Sigmoid colon (tissue), 7 donors: ENCODE measurements around the gene GRPEL1. TPM values are rescaled to one million over a fixed set of nuclear protein-coding genes. Genes with fewer than 3 reads are reported as not detected.
A peak's percentile ranks its signal among the peaks of the same experiment; 100 is the strongest.

ENCODE experiments used
- DNase-seq: peaks from one replicate; pipeline ENCODE4 v3.0.0-alpha.2; 2019
- H3K27ac ChIP-seq, 4 donors: fragments of 200-600 bp; sonication (generic); one replicate each; pipeline ENCODE4 v1.5.1; 2016 to 2019; ENCODE audit warnings: mild to moderate bottlenecking in 1 of 4
- H3K27me3 ChIP-seq, 3 donors: fragments of 200-600 bp; sonication (generic); one replicate each; pipeline ENCODE4 v1.5.1; 2019; ENCODE audit warnings: mild to moderate bottlenecking in 1 of 3
- H3K36me3 ChIP-seq, 4 donors: fragments of 200-600 bp; sonication (generic); one replicate each; pipeline ENCODE4 v1.5.1; 2016 to 2019
- H3K4me1 ChIP-seq, 4 donors: fragments of 200-600 bp; sonication (generic); one replicate each; pipeline ENCODE4 v1.5.1; 2017 to 2019
- H3K4me3 ChIP-seq, 4 donors: fragments of 200-600 bp; sonication (generic); one replicate each; pipeline ENCODE4 v1.5.1; 2017 to 2019; ENCODE audit warnings: mild to moderate bottlenecking in 2 of 4, moderate library complexity in 1 of 4
- H3K9me3 ChIP-seq, 4 donors: fragments of 200-600 bp in 3 of 4; sonication (generic) in 3 of 4; one replicate each; pipeline versions ENCODE4 v1.5.1 to v1.6.1; 2013 to 2019
- CTCF ChIP-seq, 4 experiments: fragments of 450-650 bp in 3 of 4; fragments of 200-600 bp in 1 of 4; IDR thresholded peaks; one replicate each; pipeline ENCODE4 v1.5.1; 2016 to 2019; ENCODE audit warnings: antibody characterized with exemption in 4 of 4, mild to moderate bottlenecking in 3 of 4, moderate library complexity in 2 of 4
- EP300 ChIP-seq, 4 donors: sonication (generic); formaldehyde crosslinking; IDR thresholded peaks; one replicate each; pipeline ENCODE4 v1.6.1; 2017; ENCODE audit warnings: antibody characterized with exemption in 4 of 4
- POLR2A ChIP-seq, 2 donors: fragments of 450-650 bp; IDR thresholded peaks; one replicate each; pipeline ENCODE4 v1.6.1; 2016; ENCODE audit warnings: antibody characterized with exemption in 2 of 2, mild to moderate bottlenecking in 2 of 2, moderate library complexity in 2 of 2
- POLR2AphosphoS5 ChIP-seq, 4 donors: sonication (generic); formaldehyde crosslinking; IDR thresholded peaks; one replicate each; pipeline ENCODE4 v1.6.1; 2017; ENCODE audit warnings: antibody characterized with exemption in 4 of 4
- WGBS, 2 donors: extraction: QIAGEN DNeasy Blood & Tissue Kit; methylation state at CpG; one replicate each; pipeline ENCODE4 v1.1.7; 2013; 5-methylcytosine and 5-hydroxymethylcytosine counted together
- intact Hi-C: fragments of 100-400 bp; cut with DNase I; formaldehyde crosslinking; loops from one replicate; pipeline ENCODE4 v1.15.1; 2023
- polyA plus RNA-seq, 3 donors: library from polyadenylated mRNA; stranded (reverse); fragments of 200-250 nt; gene quantifications; one replicate each; pipeline ENCODE4 v1.2.3, GENCODE V29; 2013
- total RNA-seq, 4 donors: library from RNA; depleted of rRNA; stranded (reverse); fragments of >200 nt; gene quantifications; one replicate each; pipeline ENCODE4 v1.1.0, GENCODE V29; 2016
- donor health status: healthy with polysubstance abuse.
- donor health status: Bipolar disorder and iron deficiency.
- donor health status: healthy.

GRPEL1 gene
- total and polyA plus RNA-seq, 7 donors = 7.5 to 34.7 (median 23.2) TPM

- H3K27ac ChIP-seq = no peak overlapping the region
- intact Hi-C loops = no loop called here
- 78 to 85% methylated on average over 10 of the region's 10 CpGs for WGBS, 2 donors
- H3K4me3 ChIP-seq = no peak overlapping the region
- TF ChIP-seq EP300 (IDR thresholded peaks at IDR 0.05) = no peak
- TF ChIP-seq POLR2AphosphoS5 (IDR thresholded peaks at IDR 0.05) = no peak
- no peak for TF ChIP-seq CTCF (IDR thresholded peaks at IDR 0.05)
- TF ChIP-seq POLR2A (IDR thresholded peaks at IDR 0.05) = no peak
- DNase-seq = no peak
- peaks cover 0 to 3% (median 1%) of the 10 kb centered on the region in 4 donors for H3K4me1 ChIP-seq
- no peaks in the 10 kb centered on the region for H3K9me3 ChIP-seq
- H3K27me3 ChIP-seq = no peaks in the 10 kb centered on the region
- H3K36me3 ChIP-seq = no peaks in the 10 kb centered on the region
Observed at GRCh38 chr4:7094916-7095315, 27.1 kb upstream of the GRPEL1 start.

GRCh38 chr4:7092026-7092425 is 24.2 kb upstream of the GRPEL1 start:
- no peak for DNase-seq
- no peak for TF ChIP-seq EP300 (IDR thresholded peaks at IDR 0.05)
- no peak for TF ChIP-seq CTCF (IDR thresholded peaks at IDR 0.05)
- TF ChIP-seq POLR2AphosphoS5 (IDR thresholded peaks at IDR 0.05) = no peak
- no peak for TF ChIP-seq POLR2A (IDR thresholded peaks at IDR 0.05)
- Histone ChIP-seq H3K27me3 (no peaks in the 10 kb centered on the region), H3K27ac (no peak overlapping the region), H3K9me3 (peaks cover 0 to 1% (median 0%) of the 10 kb centered on the region in 4 donors), H3K4me1 (peaks cover 0 to 15% (median 12%) of the 10 kb centered on the region in 4 donors), H3K4me3 (no peak overlapping the region), H3K36me3 (no peaks in the 10 kb centered on the region)
- intact Hi-C loops = no loop called here
- WGBS, 2 donors = 54 to 61% methylated on average over 3 of the region's 3 CpGs

GRCh38 chr4:7089213-7089986 is 21.5 kb upstream of the GRPEL1 start:
- 70 to 71% methylated on average over 5 of the region's 5 CpGs for WGBS, 2 donors
- intact Hi-C loops = no loop called here

GRCh38 chr4:7087036-7087435 is 19.2 kb upstream of the GRPEL1 start:
- Histone ChIP-seq H3K36me3 (no peaks in the 10 kb centered on the region), H3K9me3 (peaks cover 0 to 2% (median 0%) of the 10 kb centered on the region in 4 donors), H3K27ac (no peak overlapping the region), H3K4me3 (no peak overlapping the region), H3K27me3 (peaks cover 0 to 24% (median 0%) of the 10 kb centered on the region in 3 donors), H3K4me1 (peaks cover 0 to 17% (median 13%) of the 10 kb centered on the region in 4 donors)
- intact Hi-C loops = no loop called here
- DNase-seq = no peak
- 74 to 79% methylated on average over 3 of the region's 3 CpGs for WGBS, 2 donors
- no peak for TF ChIP-seq POLR2A (IDR thresholded peaks at IDR 0.05)
- TF ChIP-seq POLR2AphosphoS5 (IDR thresholded peaks at IDR 0.05) = no peak
- no peak for TF ChIP-seq EP300 (IDR thresholded peaks at IDR 0.05)
- no peak for TF ChIP-seq CTCF (IDR thresholded peaks at IDR 0.05)

More at GRCh38 chr4:7089213-7089986, 21.5 kb upstream of the GRPEL1 start:
- Histone ChIP-seq H3K9me3 (peaks cover 0 to 2% (median 0%) of the 10 kb centered on the region in 4 donors), H3K4me1 (peaks cover 0 to 15% (median 12%) of the 10 kb centered on the region in 4 donors), H3K27me3 (peaks cover 0 to 18% (median 0%) of the 10 kb centered on the region in 3 donors), H3K27ac (peak overlapping the region; percentile 6 to 28 (median 14)), H3K4me3 (no peak overlapping the region), H3K36me3 (no peaks in the 10 kb centered on the region)
- DNase-seq = no peak
- TF ChIP-seq POLR2A (IDR thresholded peaks at IDR 0.05) (no peak), EP300 (IDR thresholded peaks at IDR 0.05) (no peak), POLR2AphosphoS5 (IDR thresholded peaks at IDR 0.05) (no peak), CTCF (IDR thresholded peaks at IDR 0.05) (no peak)
